Measurements from ENCODE around the gene EIF4B.
A peak's percentile ranks its signal among the peaks of the same experiment; 100 is the strongest.

The EIF4B gene

DNA sequence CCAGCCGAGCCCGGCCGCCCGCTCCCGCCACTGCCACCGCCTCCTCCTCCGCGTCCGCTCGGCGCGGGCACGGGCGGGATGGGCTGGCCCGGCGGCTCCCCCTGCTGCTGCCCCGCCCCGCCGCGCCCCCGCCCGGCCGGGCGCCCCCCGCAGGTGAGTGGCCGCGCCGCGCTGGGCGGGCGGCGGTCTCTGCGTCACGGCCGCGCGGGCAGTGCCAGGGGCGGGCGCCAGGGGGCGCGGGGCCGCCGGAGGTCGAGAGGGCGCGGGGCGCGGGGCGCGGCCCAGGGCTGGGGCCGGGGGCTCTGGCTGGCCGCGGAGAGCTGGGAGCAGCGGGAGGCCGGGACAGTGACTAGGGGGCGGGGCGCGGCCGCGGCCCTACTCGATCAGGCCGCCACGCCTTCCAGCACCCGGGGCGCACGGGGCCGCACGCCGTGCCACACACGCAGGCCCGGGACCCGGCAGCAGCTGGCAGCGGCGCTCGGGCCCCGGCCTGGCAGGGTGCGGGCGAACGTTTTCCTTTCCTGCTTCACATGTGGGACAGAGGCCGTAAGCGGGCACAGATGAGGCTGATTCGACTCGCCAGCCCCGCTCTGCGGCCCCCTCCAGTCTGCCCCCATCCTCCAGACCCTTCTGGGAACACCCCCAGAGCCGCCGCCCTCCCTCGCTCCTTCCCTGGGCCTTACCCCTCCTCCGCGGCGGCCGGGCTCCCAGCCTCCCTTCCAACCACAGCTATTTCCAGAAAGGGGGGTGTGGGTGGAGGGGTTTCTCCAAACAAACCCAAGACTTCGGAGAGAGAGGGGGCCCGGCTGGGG is 41.2 kb downstream of the EIF4B start:
- peak; percentile 68 for DNase-seq

DNA sequence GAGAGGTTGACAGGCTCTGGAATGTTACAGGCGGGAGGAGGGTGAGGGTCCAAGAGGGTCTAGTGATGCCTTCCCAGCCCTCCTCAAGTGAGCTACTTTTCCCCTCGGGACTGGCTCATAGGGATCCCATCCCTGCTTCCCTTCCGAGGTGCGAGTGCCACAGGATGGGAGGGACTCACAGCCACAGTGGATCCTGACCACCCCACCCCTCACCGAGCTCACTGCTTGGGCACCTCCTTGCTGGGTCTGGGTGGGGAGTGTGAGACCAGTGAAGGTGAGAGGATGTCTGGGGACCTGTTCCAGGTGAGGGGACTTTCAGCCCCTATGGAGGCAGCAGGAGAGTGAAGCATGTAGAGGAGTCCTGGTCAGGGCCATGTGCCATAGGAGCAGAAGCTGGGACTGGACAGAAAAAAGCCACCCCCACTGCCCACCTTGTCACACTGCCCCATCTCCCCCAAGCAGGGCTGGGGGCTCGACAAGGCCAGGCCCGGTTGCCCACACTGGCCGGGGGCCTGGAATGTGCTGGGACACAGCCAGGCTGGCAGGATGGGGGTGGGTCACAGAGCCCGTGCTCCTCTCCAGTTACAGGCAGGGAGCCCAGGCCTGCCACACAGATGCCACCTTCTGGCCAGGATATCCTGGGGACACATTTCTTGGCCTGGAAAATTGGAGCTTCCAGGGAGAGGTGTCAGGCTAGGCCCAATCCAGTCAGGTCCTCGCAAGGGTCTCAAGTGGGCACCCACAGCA is 42.0 kb downstream of the EIF4B start:
- DNase-seq = no peak

DNA sequence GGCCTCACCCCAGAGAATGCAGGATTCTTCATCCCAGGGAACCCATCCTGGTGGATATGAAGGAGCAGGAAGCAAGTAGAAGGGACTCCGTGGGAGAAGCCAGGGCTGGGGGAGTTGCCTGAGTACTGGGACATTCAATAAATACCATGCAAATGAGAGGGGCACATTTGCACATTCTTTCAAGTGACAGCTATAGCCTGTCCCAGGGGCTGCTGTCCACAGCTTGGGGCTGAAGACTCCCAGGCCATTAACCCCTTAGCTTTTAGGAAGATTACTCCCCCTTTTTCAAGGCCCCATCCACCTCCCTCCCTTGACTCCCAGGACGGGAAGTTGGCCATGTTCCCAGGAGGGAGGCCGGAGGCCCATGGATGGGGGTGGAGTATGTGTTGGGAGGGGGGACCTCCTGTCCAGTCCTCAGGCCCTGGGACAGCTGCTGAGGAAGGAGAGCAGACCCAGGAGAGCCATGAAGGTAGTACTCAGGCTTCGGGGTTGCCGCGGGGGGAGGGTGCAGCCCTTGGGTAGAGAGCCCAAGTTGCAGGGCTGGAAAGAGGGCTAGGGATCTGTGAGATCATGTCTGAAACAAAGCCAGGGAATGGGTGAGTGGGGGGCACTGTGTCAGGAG is 42.6 kb downstream of the EIF4B start:
- no peak for DNase-seq

DNA sequence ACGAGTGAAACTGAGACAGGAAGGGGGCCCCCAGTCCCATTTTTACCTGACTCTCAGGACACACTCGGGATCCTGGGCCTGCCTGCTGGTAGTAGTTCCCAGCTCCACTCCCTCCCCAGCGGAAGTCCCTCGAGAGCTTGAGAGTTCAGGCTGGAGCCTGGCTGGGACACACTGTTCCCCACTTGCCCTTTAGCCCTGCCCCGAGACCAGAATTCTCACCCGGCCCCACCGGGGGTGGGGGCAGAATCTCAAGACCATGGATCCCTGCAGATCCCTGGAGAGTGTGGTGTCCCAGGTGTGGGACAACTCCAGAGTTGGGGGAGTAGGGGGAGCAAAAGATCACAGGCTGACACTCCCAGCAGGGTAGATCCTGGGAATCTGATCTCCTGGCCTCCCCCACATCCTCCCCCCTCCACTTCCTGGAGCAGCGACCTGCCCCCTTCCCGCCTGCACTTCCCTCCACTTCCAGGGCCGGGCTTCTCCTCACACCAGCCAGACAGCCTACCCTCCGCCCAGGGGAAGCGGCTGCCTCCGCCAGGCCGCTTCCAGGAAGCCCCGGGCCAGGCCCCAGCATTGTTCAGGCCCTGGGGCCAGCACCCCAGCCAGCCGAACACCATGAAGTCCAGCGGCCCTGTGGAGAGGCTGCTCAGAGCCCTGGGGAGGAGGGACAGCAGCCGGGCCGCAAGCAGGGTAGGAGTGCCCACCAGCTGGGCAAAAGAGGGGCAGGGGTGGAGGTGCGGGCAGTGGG is 43.5 kb downstream of the EIF4B start, which contains the start of gene TNS2:
Gene TNS2 (plus strand): TSS at position 495 of the 748 bp plus-strand sequence. CDS start 121 bp downstream, at position 616.
- no peak for DNase-seq

DNA sequence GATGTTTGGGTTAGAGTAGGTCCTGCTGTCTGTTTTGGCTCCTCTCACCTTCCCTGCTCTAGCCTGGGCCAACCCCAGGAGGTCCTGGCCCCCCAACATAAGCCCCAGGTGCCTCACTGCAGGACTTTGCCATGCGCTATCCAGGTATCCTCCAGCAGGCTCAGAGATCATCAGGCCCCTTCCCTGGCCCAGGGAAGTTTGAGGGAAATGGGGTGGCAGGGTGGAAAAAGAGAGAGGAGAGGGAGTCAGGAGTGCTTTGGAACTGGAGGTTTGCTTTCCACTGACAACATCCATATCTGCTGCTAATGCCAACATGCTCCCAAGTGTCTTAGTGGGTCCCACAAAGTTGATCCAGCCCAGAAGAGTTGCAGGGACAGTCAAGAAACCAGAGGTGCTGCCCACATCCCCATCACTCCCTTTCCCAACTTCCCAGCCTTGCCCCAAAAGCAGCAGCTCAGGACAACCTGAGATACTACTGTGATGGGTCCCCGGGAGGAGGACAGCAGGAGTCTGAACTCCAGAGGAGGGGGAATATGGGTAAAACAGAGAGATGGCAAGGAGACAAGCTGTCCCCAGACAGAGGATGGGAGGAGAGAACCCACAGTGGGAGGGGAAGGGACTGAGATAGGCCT is 44.3 kb downstream of the EIF4B start:
- no peak for DNase-seq

DNA sequence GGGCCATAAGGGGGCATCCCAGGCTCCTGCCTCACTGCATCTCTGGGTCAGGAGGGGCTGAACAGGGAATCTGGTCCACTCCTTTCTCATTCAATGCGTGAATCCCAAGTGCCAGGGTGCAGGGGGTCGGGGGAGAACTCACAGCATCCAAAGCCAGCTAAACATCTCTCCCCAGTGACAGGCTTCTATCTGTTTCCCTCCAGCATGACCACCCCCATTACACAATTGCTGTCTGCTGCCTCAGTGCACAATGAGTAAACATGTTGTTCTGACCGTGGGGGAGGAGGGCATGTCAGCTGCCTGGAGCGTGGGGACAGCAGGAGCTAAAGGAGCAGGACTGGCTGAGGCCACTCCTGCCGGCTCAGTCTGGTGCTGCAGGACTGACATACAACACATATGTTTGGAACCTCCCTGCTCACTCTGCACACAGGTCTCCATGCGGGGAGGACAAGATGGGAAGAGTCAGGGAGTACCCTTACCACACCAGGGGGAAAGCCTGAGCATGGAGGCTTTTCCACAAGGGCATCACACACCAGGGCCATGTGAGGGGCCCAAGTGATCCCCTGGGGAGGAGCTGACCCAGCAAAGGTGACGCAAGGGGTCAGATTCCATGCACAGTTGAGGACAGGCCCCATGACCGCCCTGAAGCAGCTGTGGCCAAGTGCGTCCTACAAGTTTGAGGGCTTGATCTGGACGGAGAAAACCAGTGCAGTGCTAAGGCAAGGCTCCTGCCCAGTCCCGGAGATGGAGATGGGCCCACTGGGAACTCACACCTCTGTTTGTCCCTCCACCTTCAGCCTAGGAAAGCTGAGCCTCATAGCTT is 45.0 kb downstream of the EIF4B start:
- no peak for DNase-seq

DNA sequence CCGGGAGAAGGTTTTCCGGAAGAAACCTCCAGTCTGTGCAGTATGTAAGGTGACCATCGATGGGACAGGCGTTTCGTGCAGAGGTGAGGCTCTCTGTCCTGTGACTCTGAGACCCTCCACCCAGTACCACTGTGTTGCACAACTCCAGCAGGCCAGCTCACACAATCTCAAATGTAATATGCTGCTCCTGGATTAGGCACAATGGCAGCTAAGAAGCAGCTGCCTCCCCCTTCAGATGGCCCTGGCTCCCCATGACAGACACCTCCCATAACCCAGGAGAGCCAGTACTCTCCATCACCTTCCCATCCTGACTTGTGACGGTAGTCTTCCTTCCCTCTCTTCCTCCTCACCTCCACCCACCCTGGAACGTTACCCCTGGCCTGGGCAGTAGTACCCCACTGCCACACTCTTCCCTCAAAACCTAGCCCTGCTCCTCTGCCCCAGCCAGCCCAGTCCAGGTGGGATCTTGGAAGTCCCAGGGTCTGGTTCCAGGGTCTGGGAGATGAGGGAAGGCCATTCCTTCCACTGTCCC is 45.7 kb downstream of the EIF4B start:
- no peak for DNase-seq

DNA sequence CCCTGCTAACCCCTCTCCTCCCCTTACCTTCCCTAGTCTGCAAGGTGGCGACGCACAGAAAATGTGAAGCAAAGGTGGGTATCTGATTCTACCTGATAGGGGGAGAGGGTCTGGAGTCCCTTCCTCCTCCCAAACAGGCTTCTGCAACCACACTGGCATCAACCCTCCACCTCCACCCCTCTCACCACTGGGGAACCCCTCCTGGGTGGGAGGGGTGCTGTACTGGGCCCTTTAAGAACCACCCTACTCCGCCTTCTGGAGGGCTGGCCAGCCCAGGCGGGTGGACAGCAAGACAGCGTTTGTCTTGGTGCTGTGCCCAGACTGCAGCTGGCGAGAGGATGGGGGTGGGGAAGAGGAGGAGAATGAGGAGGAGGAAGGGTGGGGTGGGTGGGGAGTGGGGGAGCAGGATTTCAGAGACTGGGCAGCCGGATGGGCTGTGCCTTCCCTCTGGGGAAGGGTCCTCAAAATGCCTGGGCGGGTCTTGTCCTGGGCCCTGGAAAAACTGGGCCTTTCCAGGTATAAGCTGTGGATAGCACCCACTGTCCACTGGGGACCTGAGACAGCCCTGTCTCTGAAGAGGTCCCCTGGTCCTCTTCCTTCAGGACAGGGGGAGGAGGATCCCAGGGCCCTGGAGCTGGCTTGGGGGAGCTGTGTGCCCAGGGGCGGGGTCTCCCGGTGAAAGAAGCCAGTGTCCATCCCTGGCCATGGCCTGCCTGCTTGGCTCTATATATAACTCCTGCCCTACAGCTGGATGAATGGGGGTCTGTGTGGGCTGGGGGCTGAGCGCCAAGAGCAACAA is 46.4 kb downstream of the EIF4B start:
- DNase-seq = no peak

DNA sequence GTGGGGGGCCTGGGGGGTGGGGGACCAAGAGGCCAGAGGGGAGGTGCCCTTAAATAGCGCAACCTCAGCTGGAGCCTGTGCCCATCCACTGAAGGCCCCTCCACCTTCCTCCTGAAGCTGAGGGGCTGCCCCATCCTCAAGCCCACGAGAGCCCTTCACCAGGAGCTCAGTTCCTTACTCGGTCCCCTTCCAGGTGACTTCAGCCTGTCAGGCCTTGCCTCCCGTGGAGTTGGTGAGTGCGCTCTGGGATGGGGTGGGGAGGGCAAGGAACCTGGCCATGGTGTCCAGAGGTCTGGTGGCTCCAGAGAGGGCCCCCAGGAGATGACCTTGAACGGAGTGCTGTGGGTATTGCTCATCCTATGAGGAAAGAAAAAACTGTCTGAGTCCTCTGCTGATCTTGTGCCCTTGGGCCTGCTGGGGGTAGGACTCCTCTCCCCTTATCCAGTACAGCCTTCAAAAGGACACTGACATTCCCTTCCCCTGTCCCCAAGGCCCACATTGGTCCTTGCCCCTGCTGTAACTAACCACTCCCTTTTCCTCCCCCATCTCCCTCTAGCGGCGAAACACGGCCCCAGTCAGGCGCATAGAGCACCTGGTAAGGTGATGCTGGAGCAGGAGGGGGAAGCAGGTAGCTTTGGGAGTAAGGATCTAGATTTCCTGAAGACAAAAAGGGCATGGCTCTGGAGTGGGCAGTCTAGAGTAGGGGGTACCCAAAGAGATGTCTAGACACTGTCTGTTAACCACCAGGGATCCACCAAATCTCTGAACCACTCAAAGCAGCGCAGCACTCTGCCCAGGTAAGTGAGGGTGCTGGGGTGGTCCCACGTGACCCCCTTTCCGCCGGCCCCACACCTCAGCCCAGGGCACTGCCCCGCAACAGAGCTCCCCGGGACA is 47.2 kb downstream of the EIF4B start:
- DNase-seq = peak; percentile 66

DNA sequence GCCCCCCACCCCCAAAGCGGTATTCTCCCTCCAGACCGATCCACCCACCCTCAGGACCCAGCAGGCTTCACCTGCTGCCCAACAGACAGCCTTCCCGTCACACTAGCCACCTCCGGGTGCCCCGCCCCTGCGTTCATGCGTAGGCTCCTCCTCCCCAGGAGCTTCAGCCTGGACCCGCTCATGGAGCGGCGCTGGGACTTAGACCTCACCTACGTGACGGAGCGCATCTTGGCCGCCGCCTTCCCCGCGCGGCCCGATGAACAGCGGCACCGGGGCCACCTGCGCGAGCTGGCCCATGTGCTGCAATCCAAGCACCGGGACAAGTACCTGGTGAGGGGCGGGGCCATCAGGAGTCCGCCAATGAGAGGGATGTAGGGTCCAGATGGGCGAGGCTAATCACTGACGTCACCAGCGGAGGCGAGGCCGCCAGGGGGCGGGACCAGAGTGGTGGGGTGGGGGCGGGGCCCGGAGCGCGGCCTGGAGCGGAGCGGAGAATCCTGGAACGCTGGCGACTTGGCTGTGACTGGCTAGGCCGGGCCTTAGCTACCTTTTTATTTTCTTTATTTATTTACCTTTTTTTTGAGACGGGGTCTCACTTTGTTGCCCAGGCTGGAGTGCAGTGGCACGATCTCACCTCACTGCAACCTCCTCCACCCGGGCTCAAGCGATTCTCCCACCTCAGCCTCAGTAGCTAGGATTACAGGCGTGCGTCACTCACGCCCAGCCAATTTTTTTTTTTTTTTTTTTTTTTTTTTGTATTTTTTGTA is 48.0 kb downstream of the EIF4B start:
- peak; percentile 96 for DNase-seq

DNA sequence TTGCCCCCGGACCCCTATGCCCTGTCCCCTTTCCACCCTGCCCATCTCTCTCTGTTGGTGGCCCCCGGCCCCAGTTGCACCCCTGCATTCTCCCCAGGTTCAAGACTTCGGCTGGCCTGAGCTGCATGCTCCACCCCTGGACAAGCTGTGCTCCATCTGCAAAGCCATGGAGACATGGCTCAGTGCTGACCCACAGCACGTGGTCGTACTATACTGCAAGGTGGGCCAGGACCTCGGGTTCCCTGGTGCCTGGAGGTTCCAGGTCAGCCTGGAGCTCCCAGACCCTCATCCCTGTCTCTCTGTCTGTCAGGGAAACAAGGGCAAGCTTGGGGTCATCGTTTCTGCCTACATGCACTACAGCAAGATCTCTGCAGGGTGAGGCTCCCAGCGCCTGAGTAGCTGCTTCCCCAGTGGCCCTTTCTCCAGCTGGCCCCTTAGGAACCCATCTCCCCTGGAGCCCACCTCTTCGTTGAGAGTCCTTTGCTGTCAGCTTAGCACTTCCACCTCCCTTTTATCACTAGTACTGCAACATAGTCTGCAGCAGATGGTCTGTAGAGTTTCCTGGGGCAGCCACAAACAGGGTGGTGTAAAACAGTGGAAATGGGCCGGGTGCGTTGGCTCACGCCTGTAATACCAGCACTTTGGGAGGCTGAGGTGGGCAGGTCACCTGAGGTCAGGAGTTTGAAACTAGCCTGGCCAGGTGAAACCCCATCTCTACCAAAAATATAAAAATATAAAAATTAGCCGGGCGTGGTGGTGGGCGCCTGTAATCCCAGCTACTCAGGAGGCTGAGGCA is 49.4 kb downstream of the EIF4B start:
- DNase-seq = no peak

DNA sequence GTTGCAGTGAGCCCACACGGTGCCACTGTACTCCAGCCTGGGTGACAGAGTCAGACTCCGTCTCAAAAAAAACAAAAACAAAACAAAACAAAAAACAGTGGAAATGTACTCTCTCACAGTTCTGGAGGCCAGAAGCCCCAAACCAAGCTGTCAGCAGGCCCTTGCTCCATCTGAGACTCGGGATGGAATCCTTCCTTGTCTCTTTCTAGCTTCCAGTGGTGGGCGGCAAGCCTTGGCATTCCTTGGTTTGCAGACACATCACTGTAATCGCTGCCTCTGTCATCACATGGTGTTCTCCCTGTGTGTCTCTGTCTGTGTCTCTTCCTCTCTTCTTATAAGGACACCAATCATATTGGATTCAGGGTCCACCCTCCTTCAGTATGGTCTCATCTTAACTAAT is 50.0 kb downstream of the EIF4B start:
- DNase-seq = no peak

DNA sequence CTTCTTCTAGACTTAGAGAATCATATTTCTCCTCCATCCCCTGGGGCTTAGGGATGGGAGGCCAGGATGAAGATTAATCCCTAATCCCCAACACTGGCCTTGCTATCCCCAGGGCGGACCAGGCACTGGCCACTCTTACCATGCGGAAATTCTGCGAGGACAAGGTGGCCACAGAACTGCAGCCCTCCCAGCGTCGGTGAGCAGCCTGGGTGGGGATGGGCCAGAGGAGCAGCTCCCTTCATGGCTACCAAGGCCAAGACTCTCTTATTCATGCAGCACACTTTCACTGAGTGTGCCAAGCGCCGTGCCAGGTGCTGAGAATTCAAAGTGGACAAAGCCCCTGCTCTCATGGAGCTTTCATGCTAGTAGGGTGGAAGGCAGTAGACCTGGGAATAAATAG is 50.6 kb downstream of the EIF4B start:
- no peak for DNase-seq

DNA sequence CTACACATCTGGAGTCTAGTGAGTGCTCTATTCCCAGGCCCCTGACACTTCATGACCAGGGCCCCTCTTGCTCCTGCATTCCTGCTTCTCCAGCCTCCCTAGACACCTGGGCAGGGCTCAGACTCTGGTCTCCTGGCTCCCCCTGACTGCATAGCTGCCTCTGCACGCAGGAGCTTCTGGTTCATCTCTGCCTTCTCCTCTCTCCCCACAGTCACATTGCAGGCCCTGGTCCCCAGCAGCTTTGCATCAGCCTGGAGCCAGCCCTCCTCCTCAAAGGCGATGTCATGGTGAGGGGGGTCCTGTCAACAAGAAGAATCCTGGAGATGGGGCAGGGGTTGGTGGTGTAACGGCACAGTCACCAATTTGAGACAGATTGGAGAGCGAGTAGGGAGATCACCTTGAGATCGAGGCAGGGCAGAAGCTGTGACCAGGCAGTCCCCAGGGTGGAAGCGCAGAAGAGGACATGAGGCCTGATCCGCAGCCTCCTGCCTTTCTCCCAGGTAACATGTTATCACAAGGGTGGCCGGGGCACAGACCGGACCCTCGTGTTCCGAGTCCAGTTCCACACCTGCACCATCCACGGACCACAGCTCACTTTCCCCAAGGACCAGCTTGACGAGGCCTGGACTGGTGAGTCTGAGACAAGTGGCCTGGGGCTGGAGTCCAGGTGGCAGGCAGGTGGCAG is 51.7 kb downstream of the EIF4B start:
- DNase-seq = no peak

DNA sequence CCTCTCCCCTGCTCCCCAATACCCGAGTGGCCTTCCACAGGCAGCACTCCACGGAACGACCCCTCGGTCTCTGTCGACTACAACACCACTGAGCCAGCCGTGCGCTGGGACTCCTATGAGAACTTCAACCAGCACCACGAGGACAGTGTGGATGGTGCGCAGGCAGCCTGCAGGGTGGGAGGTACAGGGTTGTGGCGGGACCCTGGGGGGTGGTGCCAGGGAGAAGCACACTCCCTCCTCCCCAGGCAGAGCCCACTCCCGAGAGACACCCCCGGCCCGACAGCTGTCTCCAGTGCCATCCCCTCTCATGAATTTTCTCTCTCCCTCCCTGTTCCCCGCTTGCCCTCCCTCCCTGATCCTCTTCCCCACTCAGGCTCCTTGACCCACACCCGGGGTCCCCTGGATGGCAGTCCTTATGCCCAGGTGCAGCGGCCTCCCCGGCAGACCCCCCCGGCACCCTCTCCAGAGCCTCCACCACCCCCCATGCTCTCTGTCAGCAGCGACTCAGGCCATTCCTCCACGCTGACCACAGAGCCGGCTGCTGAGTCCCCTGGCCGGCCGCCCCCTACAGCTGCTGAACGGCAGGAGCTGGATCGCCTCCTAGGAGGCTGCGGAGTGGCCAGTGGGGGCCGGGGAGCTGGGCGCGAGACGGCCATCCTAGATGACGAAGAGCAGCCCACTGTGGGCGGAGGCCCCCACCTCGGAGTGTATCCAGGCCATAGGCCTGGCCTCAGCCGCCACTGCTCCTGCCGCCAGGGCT is 52.6 kb downstream of the EIF4B start:
- no peak for DNase-seq

DNA sequence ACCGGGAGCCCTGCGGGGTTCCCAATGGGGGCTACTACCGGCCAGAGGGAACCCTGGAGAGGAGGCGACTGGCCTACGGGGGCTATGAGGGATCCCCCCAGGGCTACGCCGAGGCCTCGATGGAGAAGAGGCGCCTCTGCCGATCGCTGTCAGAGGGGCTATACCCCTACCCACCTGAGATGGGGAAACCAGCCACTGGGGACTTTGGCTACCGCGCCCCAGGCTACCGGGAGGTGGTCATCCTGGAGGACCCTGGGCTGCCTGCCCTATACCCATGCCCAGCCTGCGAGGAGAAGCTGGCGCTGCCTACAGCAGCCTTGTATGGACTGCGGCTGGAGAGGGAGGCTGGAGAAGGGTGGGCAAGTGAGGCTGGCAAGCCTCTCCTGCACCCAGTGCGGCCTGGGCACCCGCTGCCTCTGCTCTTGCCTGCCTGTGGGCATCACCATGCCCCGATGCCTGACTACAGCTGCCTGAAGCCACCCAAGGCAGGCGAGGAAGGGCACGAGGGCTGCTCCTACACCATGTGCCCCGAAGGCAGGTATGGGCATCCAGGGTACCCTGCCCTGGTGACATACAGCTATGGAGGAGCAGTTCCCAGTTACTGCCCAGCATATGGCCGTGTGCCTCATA is 53.3 kb downstream of the EIF4B start:
- DNase-seq = no peak

Measured in activated CD4-positive, alpha-beta T cell treated with anti-CD3 and anti-CD28 coated beads for 48 hours (primary cell).